ENCODE data around the gene MBP.

DNA sequence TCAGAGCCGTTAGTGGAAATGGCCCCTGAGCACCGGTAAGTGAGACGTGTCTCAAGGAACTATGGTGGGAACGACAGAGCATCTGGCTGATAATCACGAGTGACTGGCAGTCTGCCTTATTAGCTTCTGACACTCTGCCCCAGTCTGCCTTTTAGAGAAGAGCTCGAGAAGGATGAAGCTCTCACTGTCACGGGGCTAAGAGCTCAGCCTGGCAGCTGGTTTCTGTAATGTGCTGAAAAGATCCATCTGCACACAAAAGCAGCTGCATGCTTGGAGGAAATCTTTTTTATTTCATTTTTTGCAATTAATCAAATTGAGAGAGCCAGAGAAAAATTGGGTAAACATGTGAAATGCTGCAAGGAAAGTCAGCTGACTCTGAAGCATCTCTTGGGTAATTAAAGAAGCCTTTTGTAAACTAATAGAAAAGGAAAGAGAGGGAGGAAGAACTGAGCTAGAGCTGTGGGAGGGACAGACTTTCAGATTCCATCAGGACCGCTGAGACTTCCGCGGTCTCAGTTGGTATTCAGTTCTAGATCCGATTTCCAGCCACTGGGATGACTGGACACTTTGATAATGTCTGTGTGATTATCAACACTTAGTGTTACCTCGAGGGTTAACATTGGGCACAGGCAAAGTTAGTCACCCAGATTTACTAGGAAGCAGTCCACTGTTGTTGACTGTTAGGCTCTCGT lies 24.4 kb downstream of the MBP start:
- TF ChIP-seq MAFK (IDR thresholded peaks at IDR 0.05; ENCODE audit: low read depth, low read length): no peak
- TF ChIP-seq CTCF (conservative IDR thresholded peaks at IDR 0.05; ENCODE audit: low read depth, low read length): no peak
- TF ChIP-seq, protein P1, sequence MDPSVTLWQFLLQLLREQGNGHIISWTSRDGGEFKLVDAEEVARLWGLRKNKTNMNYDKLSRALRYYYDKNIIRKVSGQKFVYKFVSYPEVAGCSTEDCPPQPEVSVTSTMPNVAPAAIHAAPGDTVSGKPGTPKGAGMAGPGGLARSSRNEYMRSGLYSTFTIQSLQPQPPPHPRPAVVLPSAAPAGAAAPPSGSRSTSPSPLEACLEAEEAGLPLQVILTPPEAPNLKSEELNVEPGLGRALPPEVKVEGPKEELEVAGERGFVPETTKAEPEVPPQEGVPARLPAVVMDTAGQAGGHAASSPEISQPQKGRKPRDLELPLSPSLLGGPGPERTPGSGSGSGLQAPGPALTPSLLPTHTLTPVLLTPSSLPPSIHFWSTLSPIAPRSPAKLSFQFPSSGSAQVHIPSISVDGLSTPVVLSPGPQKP (IDR thresholded peaks at IDR 0.05; ENCODE audit: borderline replicate concordance, low read depth, low read length): no peak
- no peak; the same call in 1 of the 2 replicates for TF ChIP-seq POLR2A (IDR thresholded peaks at IDR 0.05; ENCODE audit: low read depth, low read length)
- TF ChIP-seq, protein P2, sequence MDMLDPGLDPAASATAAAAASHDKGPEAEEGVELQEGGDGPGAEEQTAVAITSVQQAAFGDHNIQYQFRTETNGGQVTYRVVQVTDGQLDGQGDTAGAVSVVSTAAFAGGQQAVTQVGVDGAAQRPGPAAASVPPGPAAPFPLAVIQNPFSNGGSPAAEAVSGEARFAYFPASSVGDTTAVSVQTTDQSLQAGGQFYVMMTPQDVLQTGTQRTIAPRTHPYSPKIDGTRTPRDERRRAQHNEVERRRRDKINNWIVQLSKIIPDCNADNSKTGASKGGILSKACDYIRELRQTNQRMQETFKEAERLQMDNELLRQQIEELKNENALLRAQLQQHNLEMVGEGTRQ (IDR thresholded peaks at IDR 0.05; ENCODE audit: low read depth, low read length): peak; percentile 68
- no peak for TF ChIP-seq SMC3 (IDR thresholded peaks at IDR 0.05; ENCODE audit: low read depth, low read length)
- TF ChIP-seq RAD21 (IDR thresholded peaks at IDR 0.05; ENCODE audit: low read length): 0 out of 2 replicates have a peak, but pooled peaks have one; percentile 12
- TF ChIP-seq CEBPB (IDR thresholded peaks at IDR 0.05; ENCODE audit: low read depth, low read length): peak; percentile 19; the same call in 1 of the 2 replicates
- TF ChIP-seq CHD1 (IDR thresholded peaks at IDR 0.05; ENCODE audit: low read depth, low read length): no peak
- no peak for TF ChIP-seq RFX5 (IDR thresholded peaks at IDR 0.05; ENCODE audit: low read depth, low read length)
- no peak for TF ChIP-seq MAZ (IDR thresholded peaks at IDR 0.05; ENCODE audit: borderline replicate concordance, low read depth, low read length)

Measured in IMR-90 (cell line).